NCI-H460 (cell line): ENCODE data around the gene ARHGEF40. TPM values are rescaled to one million over a fixed set of nuclear protein-coding genes. Genes with fewer than 3 reads are reported as not detected.

Source experiments
- DNase-seq: peaks from one replicate; pipeline ENCODE4 v3.0.0-alpha.2; 2016; ENCODE audit warnings: low read depth; ENCODE audit errors: extremely low read depth
- total RNA-seq: library from RNA; depleted of rRNA; stranded (reverse); fragments of >200 nt; shearing (Covaris generic); gene quantifications from 2 replicates; pipeline ENCODE4 v1.2.3, GENCODE V29; 2014

The ARHGEF40 gene
- total RNA-seq, 1 experiment from 2014 or later = 10.7 TPM

GRCh38 chr14:21096438-21096837 lies 26.3 kb downstream of the ARHGEF40 start:
- no peak for DNase-seq

- DNase-seq = no peak
These were observed 27.0 kb downstream of the ARHGEF40 start for GRCh38 chr14:21096978-21097635.

- no peak for DNase-seq
These were observed 27.6 kb downstream of the ARHGEF40 start for GRCh38 chr14:21097636-21098075.

GRCh38 chr14:21098076-21098891 lies 28.2 kb downstream of the ARHGEF40 start, which contains the start of gene ZNF219:
TSS of gene ZNF219 (minus strand) at chr14:21098655. CDS start at chr14:21093591, 5,064 bp downstream.
- DNase-seq = peak; percentile 45

- DNase-seq = no peak
These were observed 28.9 kb downstream of the ARHGEF40 start for GRCh38 chr14:21098892-21099595.

- DNase-seq = no peak
These were observed 29.5 kb downstream of the ARHGEF40 start for GRCh38 chr14:21099596-21099985.

- DNase-seq = no peak
These were observed 30.8 kb downstream of the ARHGEF40 start, which contains the start of gene TMEM253 for GRCh38 chr14:21100931-21101330. TSS of gene TMEM253 (plus strand) at chr14:21101066. CDS start at chr14:21101344, 278 bp downstream.

GRCh38 chr14:21101802-21102413 lies 31.8 kb downstream of the ARHGEF40 start:
- no peak for DNase-seq

- no peak for DNase-seq
These were observed 32.7 kb downstream of the ARHGEF40 start for GRCh38 chr14:21102521-21103410.

GRCh38 chr14:21103411-21103709 lies 33.3 kb downstream of the ARHGEF40 start:
- no peak for DNase-seq

GRCh38 chr14:21103710-21104447 lies 33.8 kb downstream of the ARHGEF40 start:
- peak; percentile 97 for DNase-seq

GRCh38 chr14:21104448-21105060 lies 34.5 kb downstream of the ARHGEF40 start:
- DNase-seq = peak; percentile 87

GRCh38 chr14:21105095-21105494 lies 35.0 kb downstream of the ARHGEF40 start:
- DNase-seq = no peak

- peak; percentile 83 for DNase-seq
These were observed 36.0 kb downstream of the ARHGEF40 start for GRCh38 chr14:21106176-21106497.

GRCh38 chr14:21106498-21107282 lies 36.6 kb downstream of the ARHGEF40 start:
- DNase-seq = peak; percentile 88

GRCh38 chr14:21107283-21107800 lies 37.2 kb downstream of the ARHGEF40 start:
- DNase-seq = peak; percentile 88

GRCh38 chr14:21108791-21109190 lies 38.7 kb downstream of the ARHGEF40 start:
- DNase-seq = no peak
